Activated naive CD4-positive, alpha-beta T cell treated with anti-CD3 and anti-CD28 coated beads, Interleukin-2, amount 50 U/mL, for 72 hours (primary cell): ENCODE results near the gene TMEM238. TPM values are rescaled to one million over a fixed set of nuclear protein-coding genes. Genes with fewer than 3 reads are reported as not detected.
"Not testable (repeated sequence)": the region's sequence is repeated elsewhere in the genome, so short reads cannot be mapped to it uniquely, and the experiment has no call there.

Source experiments
- ATAC-seq, 2 donors: fragments of 150-1000 bp; cut with Tn5 transposase; 2 replicates each; pipeline ENCODE4 v1.10.0; 2021; ENCODE audit warnings: mild to moderate bottlenecking in 2 of 2, moderate library complexity in 2 of 2
- DNase-seq, 2 donors: peaks; one replicate each; pipeline ENCODE4 v3.0.0; 2021 to 2022; ENCODE audit warnings: low spot score in 2 of 2
- H3K27ac Mint-ChIP-seq, 2 donors: one replicate each; pipeline ENCODE4 v1.8.0; 2022; ENCODE audit warnings: mild to moderate bottlenecking in 2 of 2, mixed read lengths in 2 of 2
- H3K36me3 Mint-ChIP-seq, 2 donors: one replicate each; pipeline ENCODE4 v1.8.0; 2022; ENCODE audit warnings: mixed read lengths in 2 of 2
- H3K9me3 Mint-ChIP-seq, 2 donors: one replicate each; pipeline ENCODE4 v1.8.0; 2022; ENCODE audit warnings: mixed read lengths in 2 of 2
- total RNA-seq, 2 donors: library from RNA; stranded (reverse); gene quantifications; one replicate each; pipeline ENCODE4 v1.2.3, GENCODE V29; 2022

The TMEM238 gene
- total RNA-seq, 2 donors from 2014 or later, result 4.5 to 7.8 TPM

DNA sequence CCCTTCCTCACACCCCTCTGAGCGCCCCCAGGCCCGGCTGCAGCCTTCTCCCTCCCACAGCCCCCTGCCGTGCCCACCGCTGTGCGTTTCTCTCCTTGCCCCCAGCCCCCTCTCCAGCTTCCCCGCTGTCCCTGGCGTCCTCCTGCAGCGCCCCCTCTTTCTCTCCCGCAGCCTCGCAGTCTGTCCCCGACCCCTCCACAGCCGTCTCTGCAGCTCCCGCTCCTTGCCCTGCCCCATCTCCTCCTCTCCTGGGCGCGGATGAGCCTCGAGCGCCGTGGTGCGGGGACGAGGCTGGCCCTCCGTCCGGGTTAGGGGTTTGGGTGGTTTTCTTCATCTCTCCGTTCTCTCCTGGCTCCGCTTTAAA lies 43.3 kb downstream of the TMEM238 start:
- no peaks in the 10 kb centered on the region for H3K9me3 Mint-ChIP-seq
- peak overlapping the region; percentile 77 to 97 for H3K27ac Mint-ChIP-seq
- peaks cover 0 to 7% of the 10 kb centered on the region in 2 donors for H3K36me3 Mint-ChIP-seq

DNA sequence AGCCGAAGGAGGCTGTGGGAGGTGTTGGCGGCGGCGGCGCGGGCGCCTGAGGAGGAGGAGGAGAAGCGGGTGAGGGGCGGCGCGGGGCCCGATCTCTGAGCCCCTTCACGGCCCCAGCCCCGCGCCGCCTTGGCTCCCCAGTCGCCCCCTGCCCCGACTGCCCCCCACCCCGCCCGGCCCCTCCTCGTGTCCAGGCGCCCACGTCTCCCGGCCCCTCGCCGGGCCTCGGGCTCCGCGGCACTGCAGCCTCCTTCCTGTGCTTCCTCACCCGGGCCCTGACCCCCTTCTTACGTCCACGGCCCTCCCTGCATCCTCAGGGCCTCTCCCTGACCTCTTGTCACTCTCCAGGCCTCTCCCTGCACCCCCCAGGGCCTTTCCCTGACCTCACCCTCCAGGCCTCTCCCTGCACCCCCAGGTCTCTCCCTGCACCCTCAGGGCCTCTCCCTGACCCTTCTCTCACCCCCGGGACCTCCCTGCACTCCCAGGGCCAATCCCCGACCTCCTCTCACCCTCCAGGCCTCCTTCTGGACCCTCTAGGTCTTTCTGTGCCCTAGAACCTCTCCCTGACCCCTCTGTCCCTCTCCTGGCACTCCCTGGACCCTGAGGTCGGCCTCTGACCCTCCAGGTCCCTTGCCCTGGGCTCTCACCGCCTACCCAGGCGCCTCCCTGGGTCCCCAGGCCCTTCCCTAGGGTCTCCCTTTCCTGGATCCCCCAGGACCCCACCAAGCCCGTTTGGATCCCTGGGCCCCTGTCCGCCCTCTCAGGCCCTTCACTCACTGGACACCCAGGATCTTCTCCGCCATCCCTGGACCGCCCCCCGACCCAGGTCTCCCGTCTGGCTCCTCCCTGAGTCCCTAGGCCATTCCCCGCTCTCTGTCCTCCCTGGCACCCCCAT lies 44.0 kb downstream of the TMEM238 start:
- peak overlapping the region; percentile 97 for H3K27ac Mint-ChIP-seq
- DNase-seq (peak; percentile 28 to 70), ATAC-seq (no peak)

More for the DNA sequence above, 43.3 kb downstream of the TMEM238 start:
- ATAC-seq (no peak), DNase-seq (peak in 1 of 2 donors; percentile 41)

DNA sequence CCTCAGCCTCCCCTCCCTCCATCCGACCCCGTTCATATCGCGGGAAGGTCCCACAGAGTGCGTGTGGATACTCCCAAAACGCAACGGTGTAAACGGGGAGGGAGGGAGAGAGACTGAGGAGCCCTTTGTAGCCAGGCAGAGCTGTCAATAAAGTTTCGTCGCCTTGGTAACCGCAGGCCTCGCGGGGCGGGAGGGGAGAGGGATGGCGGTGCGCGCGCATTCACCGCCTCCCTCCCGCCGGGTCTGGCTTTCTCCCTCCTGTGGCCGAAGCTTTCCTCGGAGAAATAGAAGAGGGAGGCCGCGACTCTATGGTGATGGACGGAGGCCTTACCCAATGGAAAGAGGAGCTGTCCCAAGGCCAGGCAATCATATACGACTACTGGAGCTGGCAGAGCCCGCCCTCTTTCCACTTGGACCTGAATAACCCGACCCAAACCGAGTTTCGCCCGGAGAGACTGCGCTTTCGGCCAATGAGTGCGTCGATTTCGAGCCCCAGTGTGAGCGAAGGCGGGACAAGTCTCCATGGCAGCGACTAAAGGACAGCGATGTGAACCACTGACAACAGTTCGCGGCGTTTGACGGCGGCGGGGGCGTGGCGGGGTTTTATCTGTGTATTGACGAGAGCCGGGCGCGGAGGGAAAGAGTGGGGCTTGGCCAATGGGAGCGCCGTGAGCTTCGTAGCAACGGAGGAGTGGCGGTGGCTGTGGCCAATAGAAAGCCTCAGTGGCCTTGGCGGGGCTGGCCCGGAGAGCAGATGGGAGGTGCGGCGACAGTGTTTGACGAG lies 44.8 kb downstream of the TMEM238 start, which contains the start of gene KMT5C:
TSS of gene KMT5C (plus strand) at position 772 of the 784 bp plus-strand sequence. CDS start 2,061 bp downstream, outside the sequence.
- Mint-ChIP-seq H3K27ac (peak within 1 kb of the TSS; percentile 97), H3K9me3 (no peaks in the 10 kb centered on the region), H3K36me3 (peaks cover 0 to 7% of the 10 kb centered on the region in 2 donors)
- DNase-seq (peak; percentile 100), ATAC-seq (peak; percentile 84 to 85)

More for the DNA sequence above, 44.0 kb downstream of the TMEM238 start:
- Mint-ChIP-seq H3K9me3 (no peaks in the 10 kb centered on the region), H3K36me3 (peaks cover 0 to 7% of the 10 kb centered on the region in 2 donors)

DNA sequence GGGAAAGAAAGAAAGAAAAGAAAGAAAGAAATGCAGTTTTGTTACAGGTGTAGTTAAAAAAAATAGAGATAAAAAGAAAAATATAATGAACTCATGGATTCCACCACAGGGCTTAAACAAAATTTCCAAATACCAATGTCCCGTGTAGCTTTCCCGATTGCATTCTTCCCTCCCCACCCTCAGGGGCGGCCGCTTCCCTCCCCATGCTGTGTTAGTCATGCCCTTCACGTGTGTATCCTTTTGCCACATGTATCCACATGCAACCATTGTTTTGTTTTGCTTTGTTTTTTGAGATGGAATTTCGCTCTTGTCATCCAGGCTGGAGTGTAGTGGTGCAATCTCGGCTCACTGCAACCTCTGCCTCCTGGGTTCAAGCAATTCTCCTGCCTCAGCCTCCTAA lies 48.0 kb downstream of the TMEM238 start:
- Mint-ChIP-seq H3K27ac (no peak overlapping the region), H3K36me3 (no peaks in the 10 kb centered on the region), H3K9me3 (no peaks in the 10 kb centered on the region)
- DNase-seq (no peak), ATAC-seq (no peak)

DNA sequence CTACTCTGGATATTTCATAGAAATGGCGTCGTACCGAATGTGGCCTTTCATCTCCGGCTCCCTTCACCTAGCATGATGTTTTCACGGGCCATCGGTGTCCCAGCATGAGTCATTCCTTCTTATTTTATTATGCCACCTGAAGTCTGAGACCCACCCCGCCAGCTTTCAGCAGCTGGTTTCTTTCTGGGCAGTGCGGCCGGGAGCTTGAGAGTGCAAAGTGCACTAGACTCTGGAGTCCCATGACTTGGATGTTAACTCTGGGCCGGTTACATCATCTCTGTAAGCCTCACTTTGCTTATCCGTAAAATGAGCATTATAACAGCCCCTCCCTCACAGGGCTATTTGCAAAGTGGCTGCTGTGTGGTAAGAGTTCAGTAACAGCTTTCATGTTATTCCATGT lies 50.2 kb downstream of the TMEM238 start:
- H3K9me3 Mint-ChIP-seq, result no peaks in the 10 kb centered on the region
- ATAC-seq, result no peak
- H3K36me3 Mint-ChIP-seq, result no peaks in the 10 kb centered on the region
- DNase-seq, result no peak
- H3K27ac Mint-ChIP-seq, result no peak overlapping the region

DNA sequence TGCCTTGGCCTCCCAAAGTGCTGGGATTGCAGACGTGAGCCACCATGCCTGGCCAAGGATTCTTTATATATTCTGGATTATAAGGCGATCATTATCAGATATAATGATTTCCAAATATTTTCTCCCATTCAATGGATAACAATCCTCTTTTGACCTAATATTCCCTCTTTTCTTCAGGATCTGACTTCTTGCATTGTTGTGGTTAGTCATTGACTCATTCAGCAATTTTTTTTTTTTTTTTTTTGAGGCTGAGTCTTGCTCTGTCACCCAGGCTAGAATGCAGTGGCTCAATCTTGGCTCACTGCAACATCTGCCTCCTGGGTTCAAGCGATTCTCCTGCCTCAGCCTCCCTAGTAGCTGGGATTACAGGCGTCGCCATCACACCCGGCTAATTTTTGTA lies 54.3 kb downstream of the TMEM238 start:
- not testable (repeated sequence) for H3K9me3 Mint-ChIP-seq, DNase-seq, H3K36me3 Mint-ChIP-seq, ATAC-seq, H3K27ac Mint-ChIP-seq

Other genes starting within 250 kb of the TMEM238 start
- gene TNNT1, start 235.1 kb downstream of the TMEM238 start, total RNA-seq, result 1 to 10 TPM in 1 of 2 donors, not detected in 1; 1.3 TPM
- not detected for gene TNNI3, start 226.6 kb downstream of the TMEM238 start, total RNA-seq
- gene DNAAF3, start 217.7 kb downstream of the TMEM238 start, total RNA-seq, result under 1 TPM; 0.55 to 0.95 TPM
- gene SYT5, start 204.0 kb downstream of the TMEM238 start, total RNA-seq, result not detected
- gene PTPRH, start 174.8 kb downstream of the TMEM238 start, total RNA-seq, result under 1 TPM in 1 of 2 donors, not detected in 1; 0.19 TPM
- gene TMEM86B, start 155.5 kb downstream of the TMEM238 start, total RNA-seq, result 1 to 10 TPM; 7.7 to 8.1 TPM
- gene PPP6R1, start 125.3 kb downstream of the TMEM238 start, total RNA-seq, result 100 to 1,000 TPM; 160 to 225 TPM
- 10 to 100 TPM; 24.9 to 40.8 TPM for gene HSPBP1, start 104.2 kb downstream of the TMEM238 start, total RNA-seq
- gene BRSK1, start 100.3 kb downstream of the TMEM238 start, total RNA-seq, result 1 to 10 TPM; 6.7 to 8.4 TPM
- not detected for gene TMEM150B, start 59.0 kb downstream of the TMEM238 start, total RNA-seq
- 10 to 100 TPM; 30.7 to 56.2 TPM for gene KMT5C, start 44.4 kb downstream of the TMEM238 start, total RNA-seq
- gene COX6B2, start 29.6 kb downstream of the TMEM238 start, total RNA-seq, result under 1 TPM; 0.39 to 0.95 TPM
- not detected for gene GARIN5B, start 21.0 kb downstream of the TMEM238 start, total RNA-seq
- under 1 TPM in 1 of 2 donors, not detected in 1; 0.32 TPM for gene IL11, start 13.8 kb downstream of the TMEM238 start, total RNA-seq
- gene TMEM190, start 7.5 kb downstream of the TMEM238 start, total RNA-seq, result not detected
- 1,000 to 10,000 TPM; 2,540 to 2,693 TPM for gene RPL28, start 1.6 kb upstream of the TMEM238 start, total RNA-seq
- gene UBE2S, start 23.5 kb upstream of the TMEM238 start, total RNA-seq, result 100 to 1,000 TPM; 192 to 343 TPM
- gene SHISA7, start 59.0 kb upstream of the TMEM238 start, total RNA-seq, result not detected
- gene ISOC2, start 77.3 kb upstream of the TMEM238 start, total RNA-seq, result 10 to 100 TPM; 22.1 to 41.5 TPM
- not detected for gene C19orf85, start 80.5 kb upstream of the TMEM238 start, total RNA-seq
- gene ZNF628, start 92.3 kb upstream of the TMEM238 start, total RNA-seq, result 10 to 100 TPM in 1 of 2 donors, 1 to 10 TPM in 1; 7.4 to 14.2 TPM
- gene NAT14, start 100.9 kb upstream of the TMEM238 start, total RNA-seq, result 10 to 100 TPM in 1 of 2 donors, 1 to 10 TPM in 1; 5.1 to 18.2 TPM
- gene SSC5D, start 104.1 kb upstream of the TMEM238 start, total RNA-seq, result under 1 TPM; 0.39 to 0.53 TPM
- not detected for gene SBK2, start 152.8 kb upstream of the TMEM238 start, total RNA-seq
- not detected for gene SBK3, start 161.3 kb upstream of the TMEM238 start, total RNA-seq
- 10 to 100 TPM in 1 of 2 donors, 1 to 10 TPM in 1; 8.7 to 10.1 TPM for gene ZNF579, start 196.6 kb upstream of the TMEM238 start, total RNA-seq
- gene FIZ1, start 215.2 kb upstream of the TMEM238 start, total RNA-seq, result 10 to 100 TPM; 10.2 to 12.3 TPM
- gene ZNF524, start 216.0 kb upstream of the TMEM238 start, total RNA-seq, result 10 to 100 TPM; 21.4 to 29.7 TPM
- 10 to 100 TPM; 13.7 to 15.5 TPM for gene ZNF865, start 221.4 kb upstream of the TMEM238 start, total RNA-seq
- gene ZNF784, start 240.3 kb upstream of the TMEM238 start, total RNA-seq, result 1 to 10 TPM; 3.6 to 3.9 TPM